GM21825 (cell line): ENCODE data around the gene RFTN2.
"Not testable (repeated sequence)": the region's sequence is repeated elsewhere in the genome, so short reads cannot be mapped to it uniquely, and the experiment has no call there.

Experiments used
- ATAC-seq: cut with Tn5 transposase; IDR thresholded peaks from one replicate; pipeline ENCODE4 v1.9.1; 2021; ENCODE audit warnings: mild to moderate bottlenecking, moderate library complexity; ENCODE audit not compliant: unreplicated experiment

RFTN2 gene

GRCh38 chr2:197675711-197676188 is 363 bp upstream of the RFTN2 start:
- no peak for ATAC-seq

GRCh38 chr2:197674591-197674990 is 796 bp downstream of the RFTN2 start:
- no peak for ATAC-seq

- ATAC-seq: no peak
These were observed 1.3 kb downstream of the RFTN2 start for GRCh38 chr2:197674060-197674459.

- no peak for ATAC-seq
These were observed 1.8 kb downstream of the RFTN2 start for GRCh38 chr2:197673606-197674005.

GRCh38 chr2:197673106-197673505 is 2.3 kb downstream of the RFTN2 start:
- no peak for ATAC-seq

- no peak for ATAC-seq
These were observed 3.0 kb downstream of the RFTN2 start for GRCh38 chr2:197672371-197672893.

GRCh38 chr2:197669077-197669476 is 6.3 kb downstream of the RFTN2 start:
- no peak for ATAC-seq

- no peak for ATAC-seq
These were observed 7.1 kb downstream of the RFTN2 start for GRCh38 chr2:197668296-197668695.

- ATAC-seq: no peak
These were observed 9.1 kb downstream of the RFTN2 start for GRCh38 chr2:197666277-197666676.

GRCh38 chr2:197661626-197662025 is 13.8 kb downstream of the RFTN2 start:
- ATAC-seq: no peak

- no peak for ATAC-seq
These were observed 17.8 kb downstream of the RFTN2 start for GRCh38 chr2:197657562-197657961.

- no peak for ATAC-seq
These were observed 27.3 kb downstream of the RFTN2 start for GRCh38 chr2:197647961-197648690.

GRCh38 chr2:197641666-197642065 is 33.7 kb downstream of the RFTN2 start:
- ATAC-seq: no peak

GRCh38 chr2:197640571-197641122 is 34.7 kb downstream of the RFTN2 start:
- not testable (repeated sequence) for ATAC-seq

- no peak for ATAC-seq
These were observed 42.2 kb downstream of the RFTN2 start for GRCh38 chr2:197633109-197633657.

GRCh38 chr2:197628043-197628500 is 47.3 kb downstream of the RFTN2 start:
- ATAC-seq: peak; percentile 57

GRCh38 chr2:197626965-197627625 is 48.3 kb downstream of the RFTN2 start:
- ATAC-seq: no peak

GRCh38 chr2:197620133-197620532 is 55.3 kb downstream of the RFTN2 start:
- ATAC-seq: no peak

- ATAC-seq: no peak
These were observed 60.3 kb downstream of the RFTN2 start for GRCh38 chr2:197615016-197615652.

- no peak for ATAC-seq
These were observed 60.9 kb downstream of the RFTN2 start for GRCh38 chr2:197614532-197614931.

GRCh38 chr2:197613509-197613987 is 61.8 kb downstream of the RFTN2 start:
- ATAC-seq: no peak
